ES-I3 (cell line): ENCODE results near the gene RABGAP1L.
"Not testable (repeated sequence)": the region's sequence is repeated elsewhere in the genome, so short reads cannot be mapped to it uniquely, and the experiment has no call there.

Experiments
- H3K36me3 ChIP-seq: 2 replicates; pipeline ENCODE4 v1.6.1; 2013; ENCODE audit warnings: mild to moderate bottlenecking, low read length, control low read depth, moderate library complexity; ENCODE audit not compliant: insufficient read depth
- H3K4me1 ChIP-seq: 2 replicates; pipeline ENCODE4 v1.6.1; 2013; ENCODE audit warnings: mild to moderate bottlenecking, control low read depth, low read length; ENCODE audit not compliant: insufficient read depth
- H3K9ac ChIP-seq: 2 replicates; pipeline ENCODE4 v1.6.1; 2013; ENCODE audit warnings: low read depth, mild to moderate bottlenecking, low read length, moderate library complexity
- H3K9me3 ChIP-seq: 2 replicates; pipeline ENCODE4 v1.6.1; 2013; ENCODE audit warnings: mild to moderate bottlenecking, low read length, moderate library complexity; ENCODE audit not compliant: control insufficient read depth, insufficient read depth

Gene RABGAP1L

DNA sequence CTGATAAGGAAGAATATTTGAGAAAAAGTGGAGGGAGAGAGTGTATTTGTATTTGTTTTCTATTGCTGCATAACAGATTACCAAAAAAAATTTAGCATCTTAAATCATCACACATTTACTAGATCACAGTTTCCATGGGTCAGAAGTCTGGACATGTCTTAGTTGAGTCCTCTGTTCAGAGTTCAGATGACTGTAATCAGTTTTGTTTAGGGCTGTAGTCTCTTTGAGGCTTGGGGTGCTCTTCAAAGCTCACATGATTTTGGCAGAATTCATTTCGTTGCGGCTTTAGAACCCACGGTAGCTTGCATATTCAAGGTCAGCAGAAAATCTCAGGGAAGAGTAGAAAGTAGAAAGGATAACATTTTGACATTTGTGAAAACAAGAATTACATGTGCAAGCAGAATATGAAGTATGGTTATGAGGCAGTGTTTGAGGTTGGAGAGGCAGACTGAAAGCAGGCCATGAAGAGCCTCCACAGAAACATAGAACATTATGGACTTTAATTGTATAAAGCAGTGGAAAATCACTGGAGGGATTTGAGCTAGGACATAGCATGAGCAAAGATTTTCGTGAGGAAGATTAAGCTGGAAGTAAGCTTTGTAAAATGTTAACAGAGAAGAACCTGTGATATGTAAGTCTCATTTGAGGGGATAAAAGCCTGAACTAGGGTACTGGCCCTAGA lies 177.8 kb downstream of the RABGAP1L start:
- no peaks in the 10 kb centered on the region for H3K36me3 ChIP-seq
- no peaks in the 10 kb centered on the region for H3K4me1 ChIP-seq

GRCh38 chr1:174340404-174340803 lies 181.1 kb downstream of the RABGAP1L start:
- not testable (repeated sequence) for H3K9me3 ChIP-seq, H3K36me3 ChIP-seq, H3K9ac ChIP-seq, H3K4me1 ChIP-seq

More for the DNA sequence above, 177.8 kb downstream of the RABGAP1L start:
- Histone ChIP-seq H3K9me3 (no peaks in the 10 kb centered on the region), H3K9ac (no peak overlapping the region)

GRCh38 chr1:174344162-174344561 lies 184.8 kb downstream of the RABGAP1L start:
- H3K4me1 ChIP-seq = no peaks in the 10 kb centered on the region
- no peak overlapping the region for H3K9ac ChIP-seq
- no peaks in the 10 kb centered on the region for H3K9me3 ChIP-seq
- H3K36me3 ChIP-seq = no peaks in the 10 kb centered on the region

DNA sequence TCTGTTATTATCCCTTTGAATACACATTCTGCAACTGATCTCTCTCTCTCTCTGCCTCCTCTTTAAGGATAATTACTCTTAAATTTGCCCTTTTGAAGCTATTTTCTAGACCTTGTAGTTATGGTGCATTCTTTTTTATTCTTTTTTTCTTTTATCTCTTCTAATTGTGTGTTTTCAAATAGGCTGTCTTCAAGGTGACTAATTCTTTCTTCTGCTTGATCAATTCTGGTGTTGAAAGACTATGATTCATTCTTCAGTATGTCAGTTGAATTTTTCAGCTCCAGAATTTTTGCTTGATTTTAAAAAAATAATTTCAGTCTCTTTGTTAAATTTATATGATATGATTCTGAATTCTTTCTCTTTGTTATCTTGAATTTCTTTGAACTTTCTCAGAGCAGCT lies 192.8 kb downstream of the RABGAP1L start:
- Histone ChIP-seq H3K9ac (no peak overlapping the region), H3K9me3 (no peaks in the 10 kb centered on the region), H3K4me1 (no peaks in the 10 kb centered on the region), H3K36me3 (no peaks in the 10 kb centered on the region)

- Histone ChIP-seq H3K9ac (no peak overlapping the region), H3K4me1 (no peaks in the 10 kb centered on the region), H3K9me3 (no peaks in the 10 kb centered on the region), H3K36me3 (no peaks in the 10 kb centered on the region)
These were observed 193.7 kb downstream of the RABGAP1L start for GRCh38 chr1:174352883-174353608.

DNA sequence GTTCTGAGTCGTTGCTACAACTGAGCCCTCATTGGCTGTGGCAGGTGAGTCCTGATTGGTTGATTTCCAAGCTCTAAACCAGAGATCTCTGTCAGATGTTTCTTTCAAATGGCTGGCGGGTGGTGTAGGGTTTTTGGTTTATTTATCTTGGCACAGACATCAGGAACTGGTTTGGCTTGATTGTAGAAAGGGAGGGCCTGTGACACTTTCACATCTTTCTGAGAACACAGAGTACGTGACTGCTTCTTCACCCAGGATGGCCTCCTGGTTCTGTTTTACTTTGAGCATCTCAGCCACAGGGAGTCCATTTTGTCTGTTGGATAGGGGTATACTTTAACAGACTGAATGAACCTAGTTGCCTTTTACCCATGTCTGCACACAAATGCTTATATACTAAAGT lies 199.0 kb downstream of the RABGAP1L start:
- Histone ChIP-seq H3K9me3 (no peaks in the 10 kb centered on the region), H3K9ac (no peak overlapping the region), H3K36me3 (no peaks in the 10 kb centered on the region), H3K4me1 (no peaks in the 10 kb centered on the region)

DNA sequence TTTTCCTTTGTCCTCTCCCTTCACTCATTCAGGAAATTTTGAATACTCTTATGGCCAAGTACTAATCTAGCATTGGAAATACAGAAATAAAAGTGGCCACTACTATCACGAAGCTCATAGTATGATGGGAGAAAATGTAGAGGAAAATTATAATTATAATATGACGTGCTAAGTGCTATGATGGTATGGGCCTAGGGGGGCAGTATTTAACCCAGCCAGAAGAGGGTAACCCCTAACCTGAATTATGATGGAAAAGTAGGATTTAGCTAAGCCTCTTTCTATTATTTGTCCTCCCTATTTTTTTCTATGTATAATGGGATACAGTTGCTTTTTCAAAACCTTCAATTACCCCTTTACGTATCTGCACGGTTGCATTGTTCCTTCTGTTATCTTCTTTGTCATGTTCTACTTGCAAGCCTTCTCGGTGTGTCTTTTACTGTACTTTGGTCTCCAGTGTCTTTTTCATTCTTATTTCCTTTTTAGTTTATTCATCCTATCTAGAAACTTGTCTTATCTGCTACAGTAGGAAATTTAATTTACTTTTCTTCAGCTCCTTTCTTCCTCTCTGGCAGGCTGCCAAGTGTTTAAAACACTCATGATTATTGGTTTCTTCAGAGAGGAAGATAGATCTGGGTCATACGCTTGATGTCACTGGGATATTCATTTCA lies 199.6 kb downstream of the RABGAP1L start:
- H3K9me3 ChIP-seq = no peaks in the 10 kb centered on the region
- no peaks in the 10 kb centered on the region for H3K36me3 ChIP-seq
- no peak overlapping the region for H3K9ac ChIP-seq
- H3K4me1 ChIP-seq = no peaks in the 10 kb centered on the region

- Histone ChIP-seq H3K36me3 (no peaks in the 10 kb centered on the region), H3K9ac (no peak overlapping the region), H3K4me1 (no peaks in the 10 kb centered on the region), H3K9me3 (no peaks in the 10 kb centered on the region)
These were observed 200.1 kb downstream of the RABGAP1L start for GRCh38 chr1:174359454-174359805.

DNA sequence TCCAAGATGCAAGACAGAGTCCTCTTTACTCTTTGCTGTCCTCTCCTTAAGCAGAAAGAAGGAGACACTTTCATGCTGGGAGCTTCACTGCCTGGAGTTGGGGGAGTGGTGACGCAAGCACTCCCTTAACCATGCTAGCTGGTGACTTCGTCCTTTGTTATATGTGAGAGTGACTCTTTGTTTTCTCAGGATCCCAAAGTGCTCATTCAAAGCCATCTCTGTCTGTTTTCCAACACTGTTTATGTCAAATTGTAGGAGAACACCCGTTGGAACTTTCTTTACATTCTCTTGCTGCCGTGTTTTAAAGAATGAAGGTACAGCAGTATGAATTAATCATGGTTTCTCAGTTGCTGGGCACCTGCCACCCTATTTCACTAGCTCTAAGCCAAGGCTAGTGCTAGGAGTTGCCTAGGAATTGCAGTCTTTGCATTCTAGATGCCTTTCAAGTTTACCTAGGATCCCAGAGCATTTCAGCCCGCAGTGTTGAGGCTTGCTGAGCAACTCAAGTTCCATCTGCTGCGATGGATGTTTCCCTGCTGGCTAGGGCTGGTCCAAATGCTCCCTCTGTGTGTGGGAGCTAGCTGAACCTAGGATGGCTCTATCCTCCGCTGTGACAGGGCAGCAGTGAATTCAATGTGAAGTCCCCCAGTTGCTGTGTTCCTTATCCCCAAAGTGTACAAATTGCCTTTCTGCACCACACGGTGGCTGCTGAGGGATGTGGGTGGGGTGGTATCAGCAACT lies 205.8 kb downstream of the RABGAP1L start:
- no peaks in the 10 kb centered on the region for H3K9me3 ChIP-seq
- no peaks in the 10 kb centered on the region for H3K4me1 ChIP-seq
- H3K9ac ChIP-seq = no peak overlapping the region
- H3K36me3 ChIP-seq = no peaks in the 10 kb centered on the region

DNA sequence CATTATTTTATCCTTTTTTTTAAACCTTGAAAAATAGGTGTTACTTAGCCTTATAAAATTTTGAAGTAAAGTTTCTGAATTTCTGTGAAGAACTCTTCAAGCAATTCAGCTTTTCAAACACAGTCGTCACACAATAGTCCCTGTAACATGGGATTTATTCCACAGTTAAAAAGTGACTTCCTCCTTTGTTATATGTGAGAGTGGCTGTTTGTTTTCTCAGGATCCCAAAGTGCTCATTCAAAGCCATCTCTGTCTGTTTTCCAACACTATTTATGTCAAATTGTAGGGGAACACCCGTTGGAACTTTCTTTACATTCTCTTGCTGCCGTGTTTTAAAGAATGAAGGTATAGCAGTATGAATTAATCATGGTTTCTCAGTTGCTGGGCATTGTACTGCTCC lies 207.6 kb downstream of the RABGAP1L start:
- H3K36me3 ChIP-seq = no peaks in the 10 kb centered on the region
- H3K9ac ChIP-seq = no peak overlapping the region
- H3K4me1 ChIP-seq = no peaks in the 10 kb centered on the region
- no peaks in the 10 kb centered on the region for H3K9me3 ChIP-seq

- Histone ChIP-seq H3K36me3 (no peaks in the 10 kb centered on the region), H3K9ac (no peak overlapping the region), H3K4me1 (peaks cover 3% of the 10 kb centered on the region)
These were observed 208.6 kb downstream of the RABGAP1L start for GRCh38 chr1:174367892-174368291.

DNA sequence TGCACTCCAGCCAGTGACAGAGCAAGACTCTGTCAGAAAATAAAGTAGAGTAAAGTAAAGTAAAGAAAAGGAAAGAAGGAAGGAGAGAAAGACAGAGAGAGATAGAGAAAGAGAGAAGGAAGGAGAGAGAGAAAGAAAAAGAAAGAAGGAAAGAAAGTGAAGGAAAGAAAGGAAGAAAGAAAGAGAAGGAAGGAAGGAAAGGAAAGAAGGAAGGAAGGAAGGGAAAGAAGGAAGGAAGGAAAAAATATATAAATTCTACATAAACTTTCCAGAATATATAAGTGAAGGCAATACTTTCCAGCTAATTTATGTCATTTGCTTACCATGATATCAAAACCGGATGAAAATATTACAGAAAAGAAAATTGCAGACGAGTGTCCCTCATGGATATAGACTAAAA lies 216.7 kb downstream of the RABGAP1L start:
- Histone ChIP-seq H3K9ac (no peak overlapping the region), H3K36me3 (no peaks in the 10 kb centered on the region), H3K9me3 (no peaks in the 10 kb centered on the region), H3K4me1 (peaks cover 9% of the 10 kb centered on the region)

More at GRCh38 chr1:174367892-174368291, 208.6 kb downstream of the RABGAP1L start:
- H3K9me3 ChIP-seq = no peaks in the 10 kb centered on the region

DNA sequence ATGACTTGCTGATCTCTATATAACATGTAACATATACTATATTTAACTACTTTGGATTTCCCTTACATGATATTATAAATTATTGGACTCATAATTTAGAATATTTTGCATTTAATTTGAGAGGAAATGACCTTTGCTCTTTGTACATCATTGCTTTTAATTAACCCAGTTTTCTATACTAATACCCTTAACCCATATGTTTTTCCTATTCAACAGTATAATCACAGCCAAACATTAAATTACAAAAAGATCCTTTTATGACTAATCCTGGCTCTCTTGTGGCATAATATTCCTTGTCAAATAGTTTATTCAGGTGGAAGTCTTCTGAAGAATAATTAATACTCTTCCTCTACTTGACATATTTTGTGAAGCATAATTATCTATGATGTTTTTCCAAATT lies 232.4 kb downstream of the RABGAP1L start:
- Histone ChIP-seq H3K9me3 (no peaks in the 10 kb centered on the region), H3K36me3 (no peaks in the 10 kb centered on the region), H3K9ac (no peak overlapping the region), H3K4me1 (no peaks in the 10 kb centered on the region)

- Histone ChIP-seq H3K9me3 (no peaks in the 10 kb centered on the region), H3K4me1 (no peaks in the 10 kb centered on the region), H3K36me3 (no peaks in the 10 kb centered on the region), H3K9ac (no peak overlapping the region)
These were observed 234.6 kb downstream of the RABGAP1L start for GRCh38 chr1:174393885-174394284.
